Lung (tissue), 12 donors: ENCODE measurements around the gene SCN3B. TPM values are rescaled to one million over a fixed set of nuclear protein-coding genes. Genes with fewer than 3 reads are reported as not detected.

Source experiments
- ATAC-seq: fragments of 200-7000 bp; cut with Tn5 transposase; one replicate; pipeline ENCODE4 v1.9.1; 2020; ENCODE audit warnings: moderate number of reproducible peaks; ENCODE audit not compliant: insufficient read depth, low FRiP score
- DNase-seq, 3 donors: peaks; one replicate each; pipeline ENCODE4 v3.0.0-alpha.2; 2013 to 2017
- H3K27ac ChIP-seq, 2 donors: one replicate each; pipeline ENCODE4 v1.5.1; 2013; ENCODE audit warnings: mild to moderate bottlenecking in 2 of 2, moderate library complexity in 2 of 2, control low read depth in 1 of 2, inconsistent platforms in 1 of 2, low read depth in 1 of 2, low read length in 1 of 2
- H3K27me3 ChIP-seq, 3 donors: one replicate each; pipeline ENCODE4 v1.5.1; 2013; ENCODE audit warnings: low read length in 2 of 3; ENCODE audit not compliant: control insufficient read depth in 3 of 3, insufficient read depth in 3 of 3
- H3K36me3 ChIP-seq, 4 donors: one replicate each; pipeline ENCODE4 v1.5.1; 2013; ENCODE audit warnings: low read length in 4 of 4, mild to moderate bottlenecking in 1 of 4, moderate library complexity in 1 of 4; ENCODE audit not compliant: control insufficient read depth in 4 of 4, insufficient read depth in 4 of 4
- H3K4me1 ChIP-seq, 5 donors: one replicate each; pipeline ENCODE4 v1.5.1; 2013; ENCODE audit warnings: low read length in 5 of 5, mild to moderate bottlenecking in 2 of 5, moderate library complexity in 1 of 5; ENCODE audit not compliant: control insufficient read depth in 5 of 5, insufficient read depth in 5 of 5
- H3K4me3 ChIP-seq: one replicate; pipeline ENCODE4 v1.5.1; 2013; ENCODE audit warnings: mild to moderate bottlenecking, control low read depth, moderate library complexity
- H3K9ac ChIP-seq, 2 donors: one replicate each; pipeline ENCODE4 v1.5.1; 2013; ENCODE audit warnings: low read length in 2 of 2, control low read depth in 1 of 2; ENCODE audit not compliant: insufficient read depth in 1 of 2
- H3K9me3 ChIP-seq, 4 donors: one replicate each; pipeline ENCODE4 v1.5.1; 2013; ENCODE audit warnings: low read length in 3 of 4, mild to moderate bottlenecking in 1 of 4, moderate library complexity in 1 of 4; ENCODE audit not compliant: control insufficient read depth in 4 of 4, insufficient read depth in 3 of 4
- CTCF ChIP-seq: IDR thresholded peaks from 2 replicates; pipeline ENCODE4 v1.5.1; 2012; ENCODE audit warnings: mild to moderate bottlenecking; ENCODE audit errors: control extremely low read depth, extremely low read depth
- WGBS, 2 donors: extraction: QIAGEN DNeasy Blood & Tissue Kit; methylation state at CpG; one replicate each; pipeline ENCODE4 v1.1.7; 2013; 5-methylcytosine and 5-hydroxymethylcytosine counted together
- polyA plus RNA-seq, 2 donors: library from polyadenylated mRNA; stranded (reverse); fragments of 200-250 nt; gene quantifications; one replicate each; pipeline ENCODE4 v1.2.1, GENCODE V29; 2013
- total RNA-seq, 2 donors: library from RNA; depleted of rRNA in 1 of 2; stranded (reverse); fragments of >200 nt in 1 of 2; gene quantifications; one replicate each; pipeline ENCODE4 v1.2.1, GENCODE V29; 2014 to 2021
- donor health status: control.
- donor health status: control.
- donor health status: Bipolar disorder and iron deficiency.
- donor health status: healthy.
- donor health status: DM: yes; HTN: yes; CAD: no.

SCN3B gene
- total and polyA plus RNA-seq, 4 donors: 0.72 to 2.7 (median 1.2) TPM

GRCh38 chr11:123581651-123582399, 72.6 kb downstream of the SCN3B start:
- 86% methylated on average over 22 of the region's 22 CpGs for WGBS, 2 donors

GRCh38 chr11:123580557-123581275, 73.7 kb downstream of the SCN3B start:
- no peak overlapping the region for H3K4me3 ChIP-seq
- no peaks in the 10 kb centered on the region for H3K36me3 ChIP-seq
- peaks cover 0 to 5% (median 0%) of the 10 kb centered on the region in 3 donors for H3K27me3 ChIP-seq
- H3K4me1 ChIP-seq: no peaks in the 10 kb centered on the region
- peak; percentile 74 for TF ChIP-seq CTCF
- DNase-seq (peak; percentile 43 to 60 (median 56)), ATAC-seq (peak; percentile 60)
- 14 to 16% methylated on average over 22 to 25 of the region's 25 CpGs for WGBS, 2 donors
- no peak overlapping the region for H3K27ac ChIP-seq
- H3K9me3 ChIP-seq: no peaks in the 10 kb centered on the region
- no peak overlapping the region for H3K9ac ChIP-seq

More at GRCh38 chr11:123581651-123582399, 72.6 kb downstream of the SCN3B start:
- Histone ChIP-seq H3K4me3 (no peak overlapping the region), H3K9me3 (no peaks in the 10 kb centered on the region), H3K36me3 (no peaks in the 10 kb centered on the region), H3K4me1 (peaks cover 0 to 7% (median 0%) of the 10 kb centered on the region in 5 donors), H3K27ac (no peak overlapping the region), H3K9ac (no peak overlapping the region), H3K27me3 (no peaks in the 10 kb centered on the region)
- no peak for ATAC-seq
- no peak for TF ChIP-seq CTCF
- no peak for DNase-seq

- H3K4me3 ChIP-seq: no peak overlapping the region
- no peak overlapping the region for H3K9ac ChIP-seq
- 91 to 94% methylated on average over 6 of the region's 6 CpGs for WGBS, 2 donors
- no peak for TF ChIP-seq CTCF
- ATAC-seq (no peak), DNase-seq (no peak)
- H3K27me3 ChIP-seq: peaks cover 0 to 5% (median 0%) of the 10 kb centered on the region in 3 donors
- H3K27ac ChIP-seq: no peak overlapping the region
- H3K4me1 ChIP-seq: no peaks in the 10 kb centered on the region
- H3K36me3 ChIP-seq: no peaks in the 10 kb centered on the region
- no peaks in the 10 kb centered on the region for H3K9me3 ChIP-seq
These were observed 74.3 kb downstream of the SCN3B start for GRCh38 chr11:123580137-123580536.
